ENCODE data around the gene SYNPO2.

Gene SYNPO2

DNA sequence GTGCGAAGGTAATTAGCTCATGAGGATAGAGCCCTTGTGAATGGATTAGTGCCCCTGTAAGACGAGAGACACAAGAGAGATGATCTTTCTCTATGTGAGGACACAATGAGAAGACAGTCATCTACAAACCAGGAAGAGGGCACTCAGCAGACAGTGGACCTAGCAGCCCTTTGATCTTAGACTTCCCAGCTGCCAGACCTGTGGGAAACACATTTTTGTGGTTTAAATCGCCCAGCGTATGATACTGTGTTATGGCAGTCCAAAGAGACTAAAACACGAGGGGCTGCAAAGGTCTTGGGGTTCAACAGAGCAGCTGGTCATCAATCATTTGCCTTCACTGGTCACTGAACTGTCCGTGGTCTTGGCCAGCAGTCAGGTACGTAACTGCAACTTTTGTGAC, 9.2 kb upstream of the SYNPO2 start:
- no peak for DNase-seq

DNA sequence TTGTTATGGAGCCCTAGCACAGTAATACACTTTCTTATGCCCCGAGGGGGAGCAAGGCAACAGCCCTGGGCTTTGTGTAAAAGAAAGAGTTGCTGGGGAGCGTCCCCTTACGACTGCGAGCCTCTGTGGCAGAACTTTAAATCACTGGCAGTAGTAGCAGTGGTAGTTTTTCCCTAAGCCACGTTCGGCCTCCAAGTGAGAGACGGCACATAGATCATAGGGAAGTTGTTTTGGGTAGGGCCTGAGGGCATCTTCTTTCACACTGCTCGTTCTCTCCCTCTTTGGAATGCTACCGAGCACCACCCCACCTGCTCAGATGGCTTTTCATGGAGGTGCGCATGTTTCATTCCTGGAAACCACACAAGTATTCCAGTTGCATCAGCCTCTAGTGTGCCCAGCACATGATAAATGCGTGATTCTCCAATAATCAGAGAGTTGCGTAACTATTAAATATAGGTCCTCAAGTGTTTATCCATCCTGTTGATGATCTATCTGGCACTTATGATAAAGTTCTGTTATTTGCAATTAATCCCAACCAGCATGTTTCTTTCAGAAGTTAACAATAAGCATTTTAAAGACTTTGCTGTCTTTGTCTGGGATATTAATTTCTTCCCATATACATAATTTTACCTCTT, 7.0 kb upstream of the SYNPO2 start:
- DNase-seq: no peak

DNA sequence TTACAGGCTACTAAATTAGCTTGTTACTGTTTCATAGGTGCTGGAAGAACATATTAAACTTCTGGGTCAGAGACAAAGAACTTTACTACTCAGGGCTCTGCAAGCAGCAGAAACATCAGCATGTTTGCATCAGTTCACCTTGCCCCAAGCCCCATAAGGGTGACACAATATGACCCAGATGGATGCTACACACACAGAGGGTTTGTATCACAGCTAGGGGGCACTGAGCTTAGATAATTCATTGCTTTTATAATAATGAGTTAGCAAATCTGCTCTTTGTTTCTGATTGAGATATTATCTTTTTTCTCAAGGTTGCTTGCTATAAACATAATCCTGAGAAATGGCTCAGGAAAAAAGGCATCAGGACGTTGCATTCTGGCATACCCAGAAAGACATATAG, 4.8 kb upstream of the SYNPO2 start:
- DNase-seq: no peak

DNA sequence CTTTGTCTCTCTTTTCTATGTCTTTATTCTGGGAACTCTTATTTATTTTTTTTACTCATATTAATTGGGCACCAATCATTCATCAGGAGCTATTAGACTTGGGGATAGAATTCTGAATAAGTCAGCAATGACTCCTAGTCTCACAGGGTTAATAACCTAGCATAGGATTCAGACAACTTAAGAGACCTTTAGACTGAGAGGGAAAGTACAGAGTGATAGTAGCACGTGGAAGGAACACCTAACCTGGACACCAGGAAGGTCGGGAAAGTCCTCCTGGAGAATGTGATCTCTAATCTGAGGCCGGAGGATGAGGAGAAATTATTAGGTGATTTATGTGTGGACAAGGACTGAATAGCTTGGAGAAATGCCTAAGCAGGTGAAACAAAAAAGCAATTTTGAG, 3.9 kb upstream of the SYNPO2 start:
- no peak for DNase-seq

DNA sequence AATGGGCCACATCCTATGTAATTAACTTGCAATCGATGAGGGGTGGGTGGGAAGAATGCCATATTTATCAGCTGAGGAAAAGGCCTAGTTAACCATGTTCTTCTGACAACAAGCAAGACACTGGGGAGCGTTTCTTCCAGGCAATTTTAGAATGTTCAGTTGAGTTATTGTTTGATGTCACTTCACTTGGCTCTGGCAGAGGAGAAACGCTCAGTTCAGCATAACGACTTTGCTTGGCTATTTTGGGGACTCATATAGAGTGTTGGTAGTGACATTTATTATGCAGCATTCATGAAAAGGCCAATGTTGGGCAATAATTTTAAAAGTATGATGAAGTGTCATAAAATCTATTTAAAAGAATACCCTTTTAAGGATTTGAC, 648 bp downstream of the SYNPO2 start:
- DNase-seq: no peak

DNA sequence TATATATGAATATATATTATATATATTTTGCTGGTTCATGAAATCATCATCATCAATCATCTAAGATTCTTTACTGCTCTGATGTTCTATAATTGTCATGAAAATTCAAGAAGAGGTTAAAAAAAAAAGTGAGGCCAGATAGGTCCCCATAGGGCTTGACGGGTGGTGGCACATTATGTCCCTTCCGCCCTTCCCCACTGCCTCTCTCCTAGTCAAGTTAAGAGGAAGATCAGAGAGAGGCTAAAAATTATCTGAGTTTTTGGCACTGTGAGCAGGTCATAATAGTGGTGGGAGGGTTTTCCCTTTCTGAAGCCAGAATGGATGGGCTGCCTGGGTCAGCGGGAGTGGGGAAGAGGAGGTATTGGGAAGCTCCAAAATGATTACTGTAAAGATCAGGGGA, 5.4 kb downstream of the SYNPO2 start:
- DNase-seq: no peak

DNA sequence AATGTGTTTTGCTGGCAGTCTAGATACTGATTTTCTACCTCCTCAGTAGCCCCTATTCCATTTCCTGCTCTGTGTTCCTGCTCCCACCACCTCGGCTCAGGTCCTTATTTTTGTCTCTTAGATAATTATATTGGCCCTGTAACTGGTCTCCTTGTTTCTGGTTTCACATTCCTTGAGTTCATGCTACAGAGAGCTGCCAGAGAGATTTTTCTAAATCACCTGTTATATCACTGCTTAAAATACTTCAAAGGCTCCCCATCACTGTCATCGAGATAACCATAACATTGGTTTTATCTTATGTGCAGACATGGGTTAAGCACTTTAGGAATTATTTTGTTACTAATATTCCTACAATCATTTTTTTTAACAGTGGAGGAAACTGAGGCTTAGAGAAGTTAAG, 9.6 kb downstream of the SYNPO2 start:
- DNase-seq: no peak

DNA sequence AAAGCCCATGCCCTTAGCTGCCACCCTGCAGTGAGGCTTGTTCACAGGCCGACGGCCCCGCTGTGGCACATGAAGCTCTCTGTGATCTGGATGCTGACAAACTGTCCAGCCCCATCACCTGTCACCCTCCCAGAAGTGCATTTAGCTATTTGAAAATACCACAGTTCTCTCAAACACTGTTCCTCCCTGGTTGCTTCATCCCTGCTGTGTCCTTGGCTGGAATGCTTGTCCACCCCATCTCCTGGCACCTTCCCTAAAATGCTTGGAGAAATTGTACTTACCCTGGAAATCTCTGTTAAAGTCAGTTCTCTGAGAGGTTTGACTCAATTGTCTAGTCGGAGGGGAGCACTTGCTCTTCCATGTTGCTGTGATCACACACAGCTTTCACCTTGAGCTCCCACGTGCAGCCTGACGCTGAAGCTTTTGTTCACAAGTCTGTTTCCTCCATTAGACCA, 10.1 kb downstream of the SYNPO2 start:
- no peak for DNase-seq

DNA sequence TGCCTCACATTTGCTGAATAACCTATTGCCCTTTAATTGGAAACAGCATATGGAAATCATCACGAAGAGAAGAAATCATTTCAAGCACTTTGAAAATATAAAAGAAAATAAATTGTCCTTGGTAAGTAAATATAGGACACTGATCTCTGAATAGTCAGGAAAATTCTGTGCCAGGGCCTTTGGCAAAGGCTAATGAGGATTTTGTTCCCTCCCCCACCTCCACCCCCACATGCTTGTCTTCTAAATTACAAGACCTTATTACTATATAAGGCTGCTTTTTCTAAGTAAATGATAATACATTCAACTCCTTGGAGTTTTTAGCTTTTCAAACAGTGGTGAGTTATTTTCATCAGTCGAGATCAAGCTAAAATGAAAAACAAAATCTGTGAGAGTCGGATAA, 15.8 kb downstream of the SYNPO2 start:
- DNase-seq: no peak

DNA sequence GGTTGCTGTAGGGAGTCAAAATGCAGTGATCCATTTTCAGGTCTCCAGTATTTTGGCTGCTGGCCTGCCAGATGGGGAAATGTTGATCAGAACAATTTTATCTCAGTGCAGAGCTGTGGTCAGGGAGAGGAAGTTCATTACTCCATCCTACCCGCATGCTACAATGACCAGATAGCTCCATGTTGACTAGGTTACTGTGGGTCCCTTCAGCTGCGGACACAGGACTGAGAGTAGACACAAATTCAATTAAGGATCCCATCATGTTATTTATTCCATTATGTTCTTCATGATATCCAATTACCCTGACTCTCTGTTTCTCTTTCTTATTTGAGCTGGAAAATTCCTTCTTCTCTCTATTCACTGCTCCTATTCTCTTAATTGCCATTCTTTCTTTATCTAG, 16.3 kb downstream of the SYNPO2 start:
- DNase-seq: no peak

DNA sequence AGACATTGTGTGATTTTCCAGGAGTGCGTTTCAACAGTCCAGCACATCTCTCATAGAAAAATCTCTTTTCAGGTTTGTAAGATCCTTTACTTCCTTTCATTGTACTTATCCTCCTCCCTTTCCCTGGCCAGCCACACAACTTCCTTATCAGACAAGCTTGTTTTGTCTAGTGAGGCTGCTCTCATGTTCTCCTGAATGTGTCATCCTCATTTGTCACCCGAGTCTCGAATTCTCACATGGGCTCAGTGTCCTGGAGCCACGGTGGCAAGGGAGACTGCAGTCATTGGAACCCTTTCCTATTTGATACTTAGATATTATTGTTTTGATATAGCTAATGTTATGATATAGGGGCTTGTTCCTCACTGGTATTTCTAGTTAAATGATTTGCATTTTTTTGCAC, 16.9 kb downstream of the SYNPO2 start:
- no peak for DNase-seq

DNA sequence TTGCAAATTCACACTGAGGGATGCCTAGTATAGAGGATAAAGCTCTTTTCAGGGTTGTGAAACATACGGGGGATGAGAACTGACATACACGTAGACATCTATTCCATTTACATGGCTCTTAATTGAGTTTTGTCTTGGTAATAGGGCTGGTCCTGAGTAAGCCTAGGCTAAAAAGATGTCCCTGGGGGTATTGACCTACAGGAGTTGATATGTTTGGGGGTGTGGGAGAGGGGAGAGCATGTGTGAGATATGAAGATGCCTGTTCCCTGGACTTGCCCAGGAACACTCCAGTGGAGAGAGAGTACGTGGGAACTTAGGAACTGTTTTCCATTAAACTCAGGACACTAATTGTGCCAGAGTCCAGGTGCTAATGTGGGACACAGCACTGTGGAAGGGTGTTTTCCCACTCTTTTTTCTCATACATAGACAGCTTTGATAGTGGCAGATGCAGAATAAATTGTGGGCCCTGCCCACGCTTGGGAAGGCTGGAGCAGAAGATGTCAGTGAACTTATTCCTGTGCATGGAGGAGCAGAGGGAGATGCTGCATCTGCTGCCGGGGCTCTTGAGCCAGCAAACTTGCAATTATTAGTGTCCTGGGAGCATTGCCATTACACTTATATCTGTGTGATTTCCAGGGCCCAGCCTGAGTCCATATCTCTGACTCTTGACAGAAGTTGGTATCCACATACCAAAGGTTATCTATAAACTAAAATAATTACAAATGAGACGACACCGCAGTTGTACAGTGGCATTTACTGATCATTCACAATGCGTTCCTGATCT, 20.7 kb downstream of the SYNPO2 start:
- DNase-seq: no peak

DNA sequence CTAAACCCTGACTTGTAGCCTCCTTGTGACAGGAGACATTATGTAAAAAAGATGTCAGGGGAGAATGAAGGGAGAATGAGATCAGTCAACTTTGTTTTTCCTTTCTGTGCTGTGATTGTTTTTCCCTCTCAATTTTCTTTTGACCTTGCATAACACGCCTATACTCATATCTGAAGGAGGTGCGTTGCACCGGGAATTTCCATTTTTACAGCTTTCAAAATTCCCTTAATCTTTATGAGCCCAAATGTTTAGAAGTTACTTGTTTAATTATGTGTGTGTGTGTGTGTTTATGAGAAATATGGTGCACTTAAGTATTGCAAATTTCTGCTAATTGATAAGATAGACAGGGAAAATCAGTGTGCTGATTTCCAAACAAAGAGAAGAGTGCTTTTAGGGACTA, 21.6 kb downstream of the SYNPO2 start:
- DNase-seq: no peak

DNA sequence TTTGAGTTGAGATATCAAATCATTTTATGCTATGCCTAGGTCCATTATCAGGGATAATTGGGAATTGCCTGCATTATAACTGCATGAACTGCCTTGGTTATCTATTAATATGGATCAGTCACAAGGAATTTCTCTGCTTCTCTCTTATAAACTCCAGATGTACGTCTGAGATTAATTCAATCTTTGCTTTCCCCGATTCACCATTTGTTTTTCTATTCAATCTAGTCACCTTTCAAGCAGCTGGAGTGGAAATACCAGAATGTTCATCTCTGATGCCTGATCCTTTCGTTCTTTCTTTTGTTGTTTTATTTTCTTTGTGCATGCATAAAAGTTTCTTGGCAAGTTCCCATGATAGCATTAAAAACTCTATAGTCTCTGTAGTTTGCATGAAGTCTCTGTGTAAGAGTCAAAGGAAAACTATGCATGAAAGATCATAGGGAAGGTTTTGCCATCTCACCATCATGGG, 22.6 kb downstream of the SYNPO2 start:
- DNase-seq: no peak

DNA sequence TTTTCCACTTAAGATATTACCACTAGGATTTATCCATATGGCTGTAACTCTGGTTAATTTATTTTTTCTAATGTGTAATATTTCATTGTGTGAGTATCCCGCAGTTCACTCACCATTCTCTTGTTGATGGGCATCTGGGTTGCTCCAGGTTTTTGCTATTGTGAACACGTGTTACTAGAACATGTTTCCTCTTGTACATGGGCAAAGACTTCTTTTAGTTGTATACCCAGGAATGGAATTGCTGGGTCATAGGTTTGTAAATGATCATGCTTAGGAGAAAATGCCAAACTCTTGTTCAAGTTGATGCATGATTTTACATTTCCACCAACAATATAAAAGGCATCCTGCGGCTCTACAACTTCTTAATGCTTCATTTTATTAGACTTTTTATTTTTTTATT, 26.8 kb downstream of the SYNPO2 start:
- no peak for DNase-seq

DNA sequence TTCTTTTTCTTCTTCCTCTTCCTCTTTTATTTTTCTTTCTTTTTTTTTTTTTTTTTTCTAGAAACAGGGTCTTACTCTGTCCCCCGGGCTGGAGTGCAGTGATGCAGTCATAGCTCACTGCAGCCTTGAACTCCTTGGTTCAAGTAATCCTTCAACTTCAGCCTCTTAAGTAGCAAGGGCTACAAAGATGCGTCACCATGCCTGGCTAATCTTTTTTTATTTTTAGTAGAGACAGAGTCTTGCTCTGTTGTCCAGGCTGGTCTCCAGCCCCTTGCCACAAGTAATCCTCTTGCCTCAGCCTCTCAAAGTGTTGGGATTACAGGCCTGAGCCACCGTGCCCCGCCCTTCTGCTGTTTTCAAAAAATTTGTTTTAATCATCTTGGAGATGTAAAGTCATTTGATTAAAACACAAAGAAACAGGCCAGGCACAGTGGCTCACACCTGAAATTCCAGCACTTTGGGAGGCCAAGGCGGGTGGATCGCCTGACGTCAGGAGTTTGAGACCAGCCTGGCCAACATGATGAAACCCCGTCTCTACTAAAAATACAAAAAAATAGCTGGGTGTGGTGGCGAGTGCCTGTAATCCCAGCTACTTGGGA, 28.1 kb downstream of the SYNPO2 start:
- no peak for DNase-seq

DNA sequence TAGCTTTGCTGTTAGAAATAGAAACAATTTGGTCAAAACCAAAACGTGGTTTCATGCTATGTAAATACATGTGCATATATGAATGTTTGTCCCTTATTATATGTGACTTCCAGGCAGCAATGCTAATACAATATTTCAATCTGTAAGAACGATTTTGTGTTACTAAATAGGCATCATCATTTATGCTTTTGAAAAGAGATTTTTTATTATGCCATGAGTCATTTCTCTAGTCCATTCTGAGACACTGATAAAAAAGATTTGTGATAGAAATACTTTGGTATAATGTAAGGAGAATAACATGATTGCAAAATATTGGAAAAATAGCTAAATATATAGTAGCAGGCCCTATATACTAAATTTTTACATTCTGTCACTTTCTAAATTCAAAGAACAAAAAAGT, 28.9 kb downstream of the SYNPO2 start:
- DNase-seq: no peak

DNA sequence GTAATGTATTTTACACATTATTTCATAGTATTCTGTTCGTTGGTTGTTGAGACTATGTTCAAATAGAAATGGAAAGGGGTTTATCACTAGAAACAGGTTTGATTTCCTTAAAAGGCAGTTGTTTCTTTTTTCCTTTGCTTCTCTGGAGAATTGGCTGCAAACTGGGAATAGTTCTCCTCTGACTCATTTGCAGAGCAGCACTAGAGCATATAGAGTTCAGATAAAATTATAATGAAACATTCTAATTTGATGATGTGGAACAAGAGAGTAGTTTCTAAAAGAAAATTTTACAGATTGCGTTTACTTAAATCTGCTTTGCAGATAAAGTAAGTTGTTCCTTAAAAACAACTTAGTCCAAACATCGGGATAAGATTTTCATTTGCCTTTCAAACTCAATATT, 29.7 kb downstream of the SYNPO2 start:
- no peak for DNase-seq

DNA sequence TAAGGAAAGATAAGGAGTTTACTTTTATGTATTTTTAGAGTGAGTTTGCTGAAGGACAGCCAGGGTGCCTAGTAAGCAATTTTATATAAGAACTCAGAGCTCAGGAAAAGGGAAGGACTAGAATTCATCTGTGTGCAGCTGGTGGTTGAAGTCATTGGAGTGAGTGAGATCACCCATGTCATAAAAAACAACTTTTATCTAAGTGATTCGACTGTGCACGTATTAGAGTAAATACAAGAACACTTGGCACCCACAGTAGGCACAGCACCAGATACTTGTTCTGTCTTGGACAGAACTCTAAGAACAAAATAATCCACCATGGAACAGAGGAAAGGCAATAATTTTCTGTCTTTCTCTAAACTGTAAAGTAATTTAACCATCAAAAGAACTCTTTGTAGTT, 31.6 kb downstream of the SYNPO2 start:
- DNase-seq: no peak

DNA sequence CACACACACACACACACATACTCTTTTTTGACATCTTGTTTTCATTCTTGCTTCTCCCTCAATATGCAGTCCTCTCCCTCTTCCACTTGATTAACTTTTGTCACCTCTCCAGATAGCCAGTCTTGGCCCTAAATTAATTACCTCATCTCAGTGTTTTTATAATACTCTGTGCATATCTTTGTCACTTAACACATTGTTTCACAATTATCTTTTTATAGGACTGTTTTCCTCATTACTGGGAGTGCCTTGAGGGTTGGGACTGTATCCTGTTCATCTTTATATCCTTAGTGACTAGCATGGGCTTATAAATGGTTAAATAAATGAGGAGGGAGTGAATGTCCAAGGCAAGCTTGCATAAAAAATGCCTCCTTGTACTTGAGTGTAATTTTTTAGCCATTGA, 33.1 kb downstream of the SYNPO2 start:
- no peak for DNase-seq

DNA sequence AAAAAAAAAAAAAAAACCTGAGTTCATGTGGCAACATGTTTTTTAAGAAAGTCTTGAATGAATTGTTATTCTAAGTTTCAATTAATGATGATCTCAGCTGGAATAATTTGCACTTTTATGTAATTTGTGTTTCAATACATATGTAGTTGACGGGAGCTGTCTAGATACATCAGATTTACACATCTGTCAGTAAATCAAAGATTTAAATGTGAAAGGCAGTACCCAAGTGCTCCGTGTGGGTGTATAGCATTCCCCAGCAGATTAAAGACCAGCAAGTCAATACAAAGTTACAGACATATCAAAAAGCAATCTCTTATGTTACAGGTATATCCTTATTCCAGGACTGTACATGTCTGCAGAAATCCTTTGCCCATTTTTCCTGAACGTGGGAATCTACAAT, 35.2 kb downstream of the SYNPO2 start:
- no peak for DNase-seq

DNA sequence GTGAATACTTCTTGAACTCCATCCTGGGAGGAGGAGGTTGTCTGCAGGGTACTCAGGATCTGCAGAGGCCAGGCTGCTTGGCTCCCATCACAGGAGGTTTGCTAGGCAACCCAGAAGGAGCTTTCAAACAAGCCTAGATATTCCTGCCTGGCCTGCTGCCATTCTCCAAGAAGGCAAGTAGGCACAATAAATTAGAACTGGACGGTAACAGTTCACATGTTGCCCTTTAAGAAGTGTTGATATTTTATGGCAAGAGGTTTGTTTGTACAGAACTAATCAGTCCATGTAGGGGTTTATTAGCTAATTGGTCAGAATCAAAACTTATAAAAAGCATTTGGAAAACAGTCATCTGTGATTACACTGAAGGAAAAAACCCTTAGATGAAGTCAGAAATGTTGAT, 39.3 kb downstream of the SYNPO2 start:
- DNase-seq: no peak

DNA sequence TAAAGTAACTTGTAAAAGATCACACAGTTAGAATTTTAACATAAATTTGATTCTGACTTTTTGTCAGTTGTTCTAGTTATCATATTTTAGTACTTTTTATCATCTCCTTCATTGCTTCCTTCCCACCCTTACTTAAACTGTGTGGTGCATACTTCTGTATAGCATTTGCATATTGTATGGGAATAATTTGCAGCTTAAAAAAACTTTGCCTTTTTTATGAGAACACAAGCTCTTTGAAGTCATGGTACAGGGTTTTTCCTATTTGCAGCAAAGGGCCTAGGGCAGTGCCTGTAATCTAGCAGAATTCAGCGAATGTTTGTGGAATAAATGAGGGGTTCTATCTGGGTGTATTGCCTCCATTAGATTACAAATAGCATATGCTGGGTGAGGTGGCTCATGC, 41.6 kb downstream of the SYNPO2 start:
- DNase-seq: no peak

DNA sequence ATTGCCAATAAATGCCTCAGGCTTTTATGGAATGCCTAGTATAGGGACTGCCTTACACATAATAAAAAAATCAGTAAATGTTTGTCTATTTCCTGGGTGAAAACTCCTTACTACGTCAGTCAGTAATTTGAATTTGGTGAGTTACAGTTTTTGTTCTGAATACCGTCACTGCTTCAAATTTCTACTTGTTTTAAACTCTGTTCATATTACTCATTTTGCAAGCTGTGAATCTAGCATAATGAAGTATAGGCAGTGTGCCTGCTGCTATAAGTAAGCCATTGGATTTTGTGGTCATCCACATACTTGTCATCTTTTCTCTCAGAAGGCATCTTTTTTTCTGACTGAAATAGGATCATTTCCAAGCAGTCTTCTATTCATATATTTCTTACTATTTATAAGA, 43.1 kb downstream of the SYNPO2 start:
- DNase-seq: no peak

DNA sequence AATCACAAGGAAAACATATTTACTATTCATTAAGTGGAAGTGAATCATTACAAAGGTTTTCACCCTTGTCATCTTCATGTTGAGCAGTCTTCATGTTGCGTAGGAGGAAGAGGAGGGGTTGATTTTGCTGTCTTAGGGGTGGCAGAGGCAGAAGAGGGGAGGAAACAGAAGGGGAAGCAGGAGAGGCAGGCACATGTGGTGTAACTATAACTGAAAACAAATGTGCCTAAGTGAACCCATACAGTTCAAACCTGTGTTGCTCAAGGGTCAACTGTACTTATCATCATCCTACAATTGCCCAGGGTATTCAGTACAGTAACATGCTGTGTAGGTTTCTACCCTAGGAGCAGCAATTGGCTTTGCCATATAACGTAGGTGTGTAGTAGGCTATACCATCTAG, 47.2 kb downstream of the SYNPO2 start:
- DNase-seq: no peak

All from CD4-positive, alpha-beta T cell treated with Interleukin-4 for 4 hours (primary cell).